Osteocyte (in vitro differentiated cells): Measurements from ENCODE around the gene UTP20. TPM values are rescaled to one million over a fixed set of nuclear protein-coding genes. Genes with fewer than 3 reads are reported as not detected.

ENCODE experiments used
- DNase-seq: peaks from one replicate; pipeline ENCODE4 v3.0.0; 2021; ENCODE audit warnings: mixed read lengths; ENCODE audit not compliant: unreplicated experiment; ENCODE audit errors: extremely low spot score
- H3K27ac Mint-ChIP-seq: one replicate; pipeline ENCODE4 v1.8.0; 2021; ENCODE audit warnings: mild to moderate bottlenecking, mixed read lengths; ENCODE audit not compliant: unreplicated experiment
- H3K27me3 Mint-ChIP-seq: one replicate; pipeline ENCODE4 v1.8.0; 2021; ENCODE audit warnings: mixed read lengths; ENCODE audit not compliant: unreplicated experiment
- H3K36me3 Mint-ChIP-seq: one replicate; pipeline ENCODE4 v1.8.0; 2021; ENCODE audit warnings: mixed read lengths; ENCODE audit not compliant: unreplicated experiment
- H3K4me1 Mint-ChIP-seq: one replicate; pipeline ENCODE4 v1.8.0; 2021; ENCODE audit warnings: mixed read lengths; ENCODE audit not compliant: unreplicated experiment
- H3K4me3 Mint-ChIP-seq: one replicate; pipeline ENCODE4 v1.8.0; 2021; ENCODE audit warnings: mild to moderate bottlenecking, moderate library complexity, mixed read lengths; ENCODE audit not compliant: unreplicated experiment
- H3K9me3 Mint-ChIP-seq: one replicate; pipeline ENCODE4 v1.8.0; 2021; ENCODE audit warnings: mixed read lengths; ENCODE audit not compliant: unreplicated experiment
- total RNA-seq: library from RNA; stranded (reverse); gene quantifications from 2 replicates; pipeline ENCODE4 v1.2.1, GENCODE V29; 2021
- TF ChIP-seq, protein P1 (sequence below): fragments of 200-600 bp; sonication (generic); IDR thresholded peaks from 2 replicates; pipeline ENCODE4 v1.5.0; 2021; ENCODE audit warnings: antibody characterized with exemption, mild to moderate bottlenecking, moderate library complexity

Gene UTP20
- total RNA-seq, 1 donor from 2014 or later: 13.0 TPM

GRCh38 chr12:101430456-101430855 is 150.6 kb downstream of the UTP20 start:
- no peaks in the 10 kb centered on the region for H3K4me1 Mint-ChIP-seq
- H3K9me3 Mint-ChIP-seq: no peaks in the 10 kb centered on the region
- TF ChIP-seq, protein P1, sequence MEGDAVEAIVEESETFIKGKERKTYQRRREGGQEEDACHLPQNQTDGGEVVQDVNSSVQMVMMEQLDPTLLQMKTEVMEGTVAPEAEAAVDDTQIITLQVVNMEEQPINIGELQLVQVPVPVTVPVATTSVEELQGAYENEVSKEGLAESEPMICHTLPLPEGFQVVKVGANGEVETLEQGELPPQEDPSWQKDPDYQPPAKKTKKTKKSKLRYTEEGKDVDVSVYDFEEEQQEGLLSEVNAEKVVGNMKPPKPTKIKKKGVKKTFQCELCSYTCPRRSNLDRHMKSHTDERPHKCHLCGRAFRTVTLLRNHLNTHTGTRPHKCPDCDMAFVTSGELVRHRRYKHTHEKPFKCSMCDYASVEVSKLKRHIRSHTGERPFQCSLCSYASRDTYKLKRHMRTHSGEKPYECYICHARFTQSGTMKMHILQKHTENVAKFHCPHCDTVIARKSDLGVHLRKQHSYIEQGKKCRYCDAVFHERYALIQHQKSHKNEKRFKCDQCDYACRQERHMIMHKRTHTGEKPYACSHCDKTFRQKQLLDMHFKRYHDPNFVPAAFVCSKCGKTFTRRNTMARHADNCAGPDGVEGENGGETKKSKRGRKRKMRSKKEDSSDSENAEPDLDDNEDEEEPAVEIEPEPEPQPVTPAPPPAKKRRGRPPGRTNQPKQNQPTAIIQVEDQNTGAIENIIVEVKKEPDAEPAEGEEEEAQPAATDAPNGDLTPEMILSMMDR: no peak
- no peak overlapping the region for H3K27ac Mint-ChIP-seq
- H3K4me3 Mint-ChIP-seq: no peak overlapping the region
- no peak for DNase-seq
- H3K36me3 Mint-ChIP-seq: no peaks in the 10 kb centered on the region
- no peaks in the 10 kb centered on the region for H3K27me3 Mint-ChIP-seq

- Mint-ChIP-seq H3K4me3 (no peak overlapping the region), H3K9me3 (no peaks in the 10 kb centered on the region), H3K4me1 (no peaks in the 10 kb centered on the region), H3K27ac (no peak overlapping the region), H3K36me3 (no peaks in the 10 kb centered on the region), H3K27me3 (no peaks in the 10 kb centered on the region)
- DNase-seq: no peak
- TF ChIP-seq, protein P1: no peak
Measured at GRCh38 chr12:101436136-101436535, 156.2 kb downstream of the UTP20 start.

Other genes with a start within 250 kb of the UTP20 start
- not detected in 2 replicates for gene SLC5A8, start 69.9 kb upstream of the UTP20 start, total RNA-seq
- 109 and 112 TPM in 2 replicates for gene ARL1, start 127.7 kb downstream of the UTP20 start, total RNA-seq
- not detected in 2 replicates for gene SPIC, start 195.2 kb downstream of the UTP20 start, total RNA-seq